ENCODE data around the gene AKT3.
"Not testable (repeated sequence)": the region's sequence is repeated elsewhere in the genome, so short reads cannot be mapped to it uniquely, and the experiment has no call there.

AKT3 gene

DNA sequence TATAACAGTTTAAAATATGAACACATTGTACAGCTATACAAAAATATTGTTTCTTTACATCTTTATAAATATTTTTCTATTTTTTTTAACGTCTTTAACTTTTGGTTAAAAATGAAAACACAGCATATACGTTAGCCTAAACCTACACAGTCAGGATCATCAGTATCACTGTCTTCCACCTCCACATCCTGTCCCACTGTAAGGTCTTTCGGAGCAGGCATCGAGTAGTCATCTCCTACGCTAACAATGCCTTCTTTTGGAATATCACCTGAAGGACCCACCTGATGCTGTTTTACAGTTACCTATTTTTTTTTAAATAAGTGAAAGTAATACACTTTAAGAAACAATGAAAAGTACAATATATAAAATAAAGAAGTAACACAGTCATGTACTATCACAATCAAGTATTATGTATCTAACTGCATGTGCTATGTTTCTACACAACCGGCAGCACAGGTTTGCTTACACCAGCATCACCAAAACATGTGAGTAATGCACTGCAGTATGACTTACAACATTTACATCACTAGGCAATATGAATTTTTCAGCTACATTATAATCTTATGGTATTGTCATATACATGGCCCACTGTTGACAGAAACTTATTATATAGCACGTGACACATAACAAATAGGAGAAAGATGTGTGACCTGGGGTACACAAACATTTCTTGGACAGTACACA, 254.4 kb downstream of the AKT3 start:
- DNase-seq, result peak in 1 of 2 experiments; percentile 10

DNA sequence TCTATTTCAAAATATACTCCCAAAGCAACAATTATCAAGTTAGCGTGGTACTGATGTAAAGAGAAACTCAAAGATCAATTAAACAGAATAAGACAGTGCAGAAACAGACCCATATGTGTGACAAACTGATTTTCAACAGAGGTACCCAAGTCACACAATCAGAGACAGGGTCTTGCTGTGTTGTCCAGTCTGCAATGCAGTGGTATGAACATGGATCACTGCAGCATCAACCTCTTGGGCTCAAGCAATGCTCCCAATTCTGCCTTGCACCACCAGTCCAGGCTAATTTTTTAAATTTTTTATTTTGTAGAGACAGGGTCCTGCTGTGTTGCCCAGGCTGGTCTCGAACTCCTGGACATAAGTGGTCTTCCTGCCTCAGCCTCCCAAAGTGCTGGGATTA, 255.6 kb downstream of the AKT3 start:
- DNase-seq, result no peak

DNA sequence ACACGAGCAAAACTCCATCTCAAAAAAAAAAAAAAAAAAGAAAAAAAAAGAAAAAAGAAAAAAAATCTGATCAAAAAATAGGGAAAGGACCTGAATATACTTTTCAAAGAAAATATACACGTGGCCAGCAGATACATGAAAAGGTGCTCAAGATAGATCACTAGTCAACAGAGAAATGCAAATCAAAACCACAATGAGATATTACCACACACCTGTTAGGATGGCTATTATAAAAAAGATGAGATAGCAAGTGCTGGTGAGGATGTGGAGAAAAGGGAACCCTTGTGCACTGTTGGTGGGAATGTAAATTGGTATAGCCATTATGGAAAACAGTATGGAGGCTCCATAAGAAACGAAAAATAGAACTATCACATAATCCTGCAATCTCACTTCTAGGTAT, 260.8 kb downstream of the AKT3 start:
- DNase-seq, result not testable (repeated sequence)

DNA sequence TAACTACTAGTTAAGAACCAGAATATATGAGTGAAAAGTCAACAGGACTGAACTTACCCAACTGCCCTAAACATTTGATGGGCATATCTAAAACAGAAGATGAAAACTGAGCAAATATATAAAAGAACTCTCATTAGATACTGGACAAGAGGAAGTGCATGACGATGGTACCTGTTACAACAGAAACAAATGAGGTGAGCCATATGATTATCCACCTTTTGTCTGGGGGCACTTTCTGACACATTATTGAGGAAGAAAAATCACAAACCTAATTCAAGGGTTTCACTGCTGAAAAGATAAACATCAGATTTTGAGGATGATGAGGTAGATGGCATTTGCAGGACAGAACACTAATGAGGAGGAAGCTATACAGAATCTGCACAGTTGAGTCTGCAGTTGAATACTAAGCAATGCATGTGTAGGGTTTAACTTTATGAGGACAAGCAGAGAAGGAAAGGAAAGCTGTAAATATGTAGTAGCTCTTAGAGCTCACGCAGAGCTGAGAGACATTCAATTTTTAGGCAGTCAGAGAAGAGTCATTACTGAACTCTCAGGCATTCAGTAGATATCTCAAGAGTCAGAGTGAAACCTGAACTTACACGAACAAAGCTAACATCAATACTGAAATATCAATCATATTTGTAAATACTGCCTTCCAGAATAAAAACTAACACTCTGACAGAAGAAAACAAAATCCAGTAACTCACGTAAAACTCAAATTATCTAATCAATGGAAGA, 262.1 kb downstream of the AKT3 start:
- no peak for DNase-seq

DNA sequence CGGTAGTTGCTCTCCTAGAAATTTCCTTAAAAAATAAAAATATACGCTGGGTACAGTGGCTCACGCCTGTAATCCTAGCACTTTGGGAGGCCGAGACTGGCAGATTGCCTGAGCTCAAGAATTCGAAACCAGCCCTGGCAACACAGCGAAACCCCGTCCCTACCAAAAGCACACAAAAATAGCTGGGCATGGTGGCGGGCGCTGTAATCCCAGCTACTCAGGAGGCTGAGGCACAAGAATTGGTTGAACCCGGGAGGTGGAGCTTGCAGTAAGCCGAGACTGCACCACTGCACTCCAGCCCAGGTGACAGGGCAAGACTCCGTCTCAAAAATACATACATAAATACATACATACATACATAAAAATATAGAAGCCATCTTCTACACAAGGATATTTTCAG, 262.8 kb downstream of the AKT3 start:
- DNase-seq, result no peak

DNA sequence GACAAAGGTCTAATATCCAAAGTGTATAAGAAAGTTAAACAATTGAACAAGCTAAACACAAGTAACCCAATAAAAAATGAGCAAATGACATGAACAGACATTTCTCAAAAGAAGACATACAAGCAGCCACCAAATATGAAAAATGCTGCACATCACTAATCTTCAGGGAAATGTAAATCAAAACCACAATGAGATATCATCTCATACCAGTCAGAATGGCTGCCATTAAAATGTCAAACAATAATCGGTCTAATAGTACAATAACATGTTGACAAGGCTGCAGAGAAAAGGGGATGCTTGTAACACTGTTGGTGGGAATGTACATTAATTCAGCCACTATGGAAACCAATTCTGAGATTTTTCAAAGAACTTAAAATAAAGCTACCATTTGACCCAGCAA, 264.1 kb downstream of the AKT3 start:
- DNase-seq, result no peak

DNA sequence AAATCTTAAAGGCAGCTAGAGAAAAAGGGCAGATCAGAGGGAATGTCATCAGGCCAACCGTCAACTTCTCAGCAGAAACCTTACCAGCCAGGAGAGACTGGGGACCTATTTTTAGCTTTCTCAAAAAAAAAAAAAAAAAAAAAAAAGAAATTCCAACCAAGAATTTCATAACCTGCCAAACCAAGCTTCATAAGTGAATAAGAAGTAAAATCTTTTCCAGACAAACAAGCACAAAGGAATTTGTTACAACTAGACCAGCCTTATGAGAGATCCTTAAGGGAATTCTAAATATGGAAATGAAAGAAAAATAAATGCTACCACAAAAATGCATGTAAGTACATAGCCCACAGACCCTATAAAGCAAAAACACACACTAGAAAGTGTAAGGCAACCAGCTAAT, 267.7 kb downstream of the AKT3 start:
- DNase-seq, result no peak

DNA sequence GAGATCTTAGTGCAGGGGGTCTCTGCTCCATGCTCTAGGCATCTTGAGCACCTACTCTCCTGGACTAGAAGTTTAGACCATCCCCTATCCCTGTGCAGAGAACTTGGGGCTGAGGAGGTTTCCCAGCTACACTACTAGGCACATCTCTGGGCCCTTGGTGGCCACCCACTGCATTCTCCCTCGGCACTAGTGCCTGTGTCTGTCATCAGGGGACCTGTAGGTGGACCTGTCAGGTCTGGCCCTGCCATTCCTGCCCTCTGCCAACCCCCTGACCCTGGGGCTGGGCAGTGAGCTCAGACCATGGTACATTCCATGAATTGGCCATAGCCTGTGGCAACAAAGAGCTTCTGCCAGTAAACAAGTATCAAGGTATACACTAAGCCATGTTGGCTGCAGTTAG, 269.1 kb downstream of the AKT3 start:
- DNase-seq, result no peak

DNA sequence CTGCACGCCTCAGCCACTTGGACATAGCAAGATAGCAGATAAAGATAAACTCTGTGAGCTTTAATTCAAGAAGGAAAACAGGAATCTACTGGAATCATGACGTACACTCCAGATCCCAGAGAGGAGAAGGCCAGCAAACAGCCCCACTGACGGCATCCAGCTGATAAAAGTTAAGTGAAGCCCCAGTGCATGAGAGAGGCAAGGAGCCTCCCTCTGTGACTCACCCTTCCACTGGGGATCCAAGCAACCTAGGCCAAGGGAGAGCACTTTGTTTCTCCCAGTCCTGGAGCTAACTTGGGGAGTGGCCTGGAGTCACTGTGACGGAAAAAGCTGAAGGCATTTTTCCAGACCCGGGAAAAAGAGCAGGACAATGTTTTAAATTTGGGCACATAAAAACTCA, 270.0 kb downstream of the AKT3 start:
- no peak for DNase-seq

DNA sequence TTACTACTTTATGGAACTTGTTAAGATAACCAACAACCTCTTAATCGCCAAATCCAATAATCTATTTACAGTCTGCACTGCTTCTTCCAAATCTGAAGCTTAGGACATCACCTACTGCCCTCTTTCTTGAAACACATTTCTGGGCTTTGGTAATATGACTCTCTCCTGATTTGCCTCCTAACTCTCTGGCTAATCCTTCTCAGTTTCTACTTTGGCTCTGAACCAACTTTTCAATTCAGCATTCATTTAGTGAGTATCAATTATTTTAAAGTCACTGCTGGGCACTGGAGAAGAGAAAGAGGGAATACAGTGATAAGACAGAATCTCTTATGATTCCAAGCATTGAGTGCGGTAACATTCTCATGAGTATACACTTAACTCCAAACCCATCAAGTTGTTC, 275.0 kb downstream of the AKT3 start:
- no peak for DNase-seq

DNA sequence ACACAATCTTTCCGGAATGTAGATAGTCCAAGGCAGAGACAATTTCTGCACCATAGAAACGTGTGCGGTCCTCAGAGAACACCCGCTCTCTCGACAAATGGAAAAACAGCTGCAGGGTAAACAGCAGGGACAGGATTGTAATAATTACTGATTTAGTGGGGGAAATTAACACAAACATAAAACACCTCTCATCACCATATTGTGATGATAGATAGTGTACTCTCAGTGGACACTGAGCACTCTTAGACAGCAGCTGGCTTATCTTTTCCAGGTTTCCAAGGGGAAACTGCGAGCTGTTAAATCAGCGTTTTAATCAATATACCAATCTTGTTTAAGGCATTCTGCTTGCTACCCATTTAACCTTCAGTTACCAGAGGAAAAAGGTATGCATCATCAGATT, 277.1 kb downstream of the AKT3 start:
- no peak for DNase-seq

DNA sequence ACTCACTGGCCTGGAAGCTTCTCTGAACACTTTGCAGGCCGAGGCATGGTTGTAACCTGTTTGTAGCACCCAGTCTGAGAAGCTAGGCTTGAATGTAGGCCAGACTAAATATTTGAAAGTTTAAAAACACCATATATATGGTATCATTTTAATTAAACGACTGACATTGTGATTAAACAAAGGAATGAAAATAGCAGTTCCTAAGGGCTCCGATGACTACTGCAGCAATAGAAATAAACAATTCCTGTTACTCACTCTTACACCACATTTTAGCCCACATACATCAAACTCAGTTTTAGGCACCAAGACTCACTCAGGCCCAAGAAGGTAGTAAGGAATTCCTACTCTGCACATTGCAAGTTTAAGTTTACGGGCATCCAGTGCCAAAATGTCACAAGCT, 281.2 kb downstream of the AKT3 start:
- no peak for DNase-seq

DNA sequence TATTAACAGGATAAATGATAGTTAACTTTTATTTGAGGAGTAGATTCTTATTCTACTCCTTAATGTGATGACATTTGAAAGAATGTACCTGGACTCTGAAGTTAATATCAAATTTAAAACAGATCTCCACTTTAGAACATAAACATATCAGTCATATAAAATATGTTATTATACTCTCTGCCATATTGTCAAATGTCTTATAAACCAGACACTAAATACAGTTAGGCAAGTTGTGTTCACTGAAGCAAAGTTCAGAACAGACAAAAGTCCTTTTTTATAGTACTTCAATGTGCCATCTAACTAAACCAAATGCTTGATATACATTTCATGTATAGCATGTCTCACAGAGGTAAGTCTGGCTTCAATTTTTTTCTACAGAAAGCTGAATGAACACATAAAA, 285.2 kb downstream of the AKT3 start:
- no peak for DNase-seq

DNA sequence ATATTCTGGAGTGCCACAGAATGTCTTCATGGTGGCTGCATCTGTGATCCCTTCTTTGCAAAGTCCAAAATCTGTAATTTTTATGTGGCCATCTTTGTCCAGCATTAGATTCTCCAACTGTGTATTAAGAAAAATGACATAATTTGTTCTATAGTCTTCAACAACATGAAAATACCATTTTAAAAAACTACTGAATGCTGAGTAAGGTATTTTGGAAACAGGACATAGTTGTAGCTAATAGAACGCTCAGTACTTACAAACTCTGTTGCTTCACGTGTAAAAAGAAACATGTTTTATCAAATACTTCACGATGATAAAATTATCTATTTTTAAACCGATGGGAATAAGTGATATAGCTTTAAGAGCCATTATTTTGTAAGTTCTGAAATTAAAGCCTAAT, 286.3 kb downstream of the AKT3 start:
- DNase-seq, result no peak

DNA sequence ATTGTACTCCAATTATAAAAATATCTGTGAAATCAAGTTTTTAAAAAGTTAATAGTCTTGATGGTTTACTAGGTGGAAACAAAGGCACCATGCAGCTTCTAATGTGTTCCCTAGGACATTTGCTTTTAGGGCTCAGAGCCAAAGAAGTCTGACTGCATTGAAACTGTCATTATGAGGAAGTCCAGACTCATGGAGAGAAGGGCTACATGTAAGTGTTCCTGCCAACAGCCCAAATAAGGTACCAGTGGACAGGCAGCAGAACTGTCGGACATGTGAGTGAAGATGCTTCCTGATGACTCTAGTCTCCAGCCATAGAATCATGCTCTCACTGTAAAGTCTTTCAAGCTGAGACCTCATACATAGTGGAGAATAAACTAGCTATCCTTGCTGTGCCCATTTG, 287.6 kb downstream of the AKT3 start:
- DNase-seq, result no peak

DNA sequence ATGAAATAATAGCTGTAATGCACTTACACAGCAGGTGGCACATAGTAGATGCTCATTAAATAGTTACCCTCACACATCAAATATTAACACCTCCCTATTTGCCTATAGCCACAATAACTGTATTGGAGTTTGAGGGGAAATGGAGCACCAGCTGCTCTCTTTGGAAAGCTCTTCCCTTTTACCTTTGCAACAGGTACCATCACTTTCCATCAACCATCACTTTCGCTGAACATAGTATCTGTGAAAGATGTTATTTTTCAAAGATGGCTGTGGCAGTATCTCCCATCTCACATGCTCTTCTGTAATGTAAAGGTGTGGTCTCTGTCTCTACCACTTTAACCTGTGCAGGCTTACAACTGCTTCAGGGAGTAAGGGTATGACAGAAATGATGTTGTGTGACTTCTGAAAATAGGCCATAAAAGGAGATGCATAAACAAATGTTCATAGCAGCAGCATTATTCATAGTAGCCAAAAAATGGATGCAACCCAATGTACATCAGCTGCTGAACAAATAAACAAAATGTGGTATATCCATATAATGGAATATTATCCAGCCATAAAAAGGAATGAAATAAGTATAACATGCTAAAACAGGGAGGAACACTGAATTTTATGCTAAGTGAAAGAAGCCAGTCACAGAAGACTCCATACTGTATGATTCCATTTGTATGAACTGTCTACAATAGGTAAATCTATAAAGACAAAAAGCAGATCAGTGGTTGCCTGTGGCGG, 288.3 kb downstream of the AKT3 start:
- no peak for DNase-seq

DNA sequence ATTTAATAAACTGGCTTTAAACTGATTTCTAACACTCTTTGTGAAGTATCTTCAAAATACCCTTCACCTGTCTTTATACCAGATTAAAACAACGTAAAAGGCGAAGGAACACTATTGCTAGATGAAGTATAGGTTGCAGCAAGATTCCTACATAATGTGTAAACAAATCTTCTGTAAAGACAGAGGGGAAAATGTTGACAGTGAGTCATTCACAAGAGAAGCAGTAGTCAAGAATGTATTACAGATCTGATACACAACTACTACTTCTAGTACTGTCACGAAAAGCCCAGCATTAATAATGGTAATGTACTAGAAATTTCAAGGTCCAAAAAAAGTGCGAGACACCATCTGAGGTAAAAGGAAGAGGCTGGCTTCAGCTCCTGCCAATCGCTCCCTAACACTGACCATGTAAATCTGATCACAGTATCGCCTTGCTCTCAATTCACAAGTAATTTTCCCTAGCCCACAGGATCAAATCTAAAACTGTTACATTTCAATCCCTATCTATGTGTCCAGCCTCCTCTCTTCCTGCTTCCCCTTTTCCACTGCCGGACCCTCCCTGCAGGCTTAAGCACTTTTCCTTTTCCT, 290.4 kb downstream of the AKT3 start:
- DNase-seq, result no peak

DNA sequence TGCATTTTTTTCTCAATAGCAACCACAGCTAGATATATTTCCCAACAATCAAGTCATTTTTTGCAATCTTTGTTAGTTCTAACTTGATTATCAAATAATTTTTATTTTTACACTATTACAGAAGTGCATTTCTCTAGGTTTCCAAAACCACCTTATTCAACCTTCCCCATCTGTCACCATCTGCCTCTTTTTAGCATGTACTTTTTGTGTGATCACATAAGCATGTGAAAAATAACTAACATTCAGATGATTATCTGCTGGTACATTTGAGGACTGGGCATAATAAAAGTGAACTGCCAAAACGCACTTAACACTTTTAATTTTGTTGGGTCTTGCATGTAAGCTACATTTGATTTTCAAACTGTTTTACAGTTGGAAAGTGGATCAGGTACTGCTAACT, 291.5 kb downstream of the AKT3 start:
- no peak for DNase-seq

DNA sequence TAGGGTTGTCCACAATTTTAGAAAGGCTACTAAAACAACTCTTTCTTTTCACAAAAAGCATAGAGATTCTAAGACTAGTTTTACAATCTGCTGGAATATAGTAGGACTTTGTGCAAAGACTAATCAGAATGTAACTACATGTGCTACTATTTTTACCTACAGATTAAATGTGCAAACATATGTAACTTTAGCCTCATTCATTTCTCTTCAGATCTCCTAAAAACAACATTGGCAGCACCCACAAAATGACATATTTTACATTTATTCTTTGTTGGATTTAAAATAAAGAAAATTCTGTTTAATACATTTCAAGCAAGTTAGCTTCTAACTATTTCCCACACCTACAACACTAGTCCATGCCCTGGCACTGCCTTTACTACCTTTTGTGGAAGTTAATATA, 292.2 kb downstream of the AKT3 start:
- DNase-seq, result no peak

DNA sequence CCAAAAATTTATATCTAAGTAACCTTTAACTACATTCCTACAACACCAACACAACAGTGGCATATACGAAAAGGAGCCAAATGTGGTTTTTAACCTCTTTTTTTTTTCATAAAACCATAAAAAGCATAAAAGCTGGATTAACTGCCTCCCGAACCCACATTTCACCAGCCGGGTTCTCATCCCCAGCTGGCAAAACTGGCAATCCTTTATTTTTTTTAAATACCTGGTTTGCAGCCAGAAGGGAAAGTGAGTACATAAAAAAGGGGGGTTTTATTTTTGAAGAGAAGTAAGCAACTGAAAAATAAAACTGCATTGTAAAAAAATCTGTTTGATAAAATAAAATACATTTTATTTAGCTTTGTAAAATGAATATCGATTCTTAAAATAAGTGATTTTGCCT, 295.4 kb downstream of the AKT3 start:
- no peak for DNase-seq

DNA sequence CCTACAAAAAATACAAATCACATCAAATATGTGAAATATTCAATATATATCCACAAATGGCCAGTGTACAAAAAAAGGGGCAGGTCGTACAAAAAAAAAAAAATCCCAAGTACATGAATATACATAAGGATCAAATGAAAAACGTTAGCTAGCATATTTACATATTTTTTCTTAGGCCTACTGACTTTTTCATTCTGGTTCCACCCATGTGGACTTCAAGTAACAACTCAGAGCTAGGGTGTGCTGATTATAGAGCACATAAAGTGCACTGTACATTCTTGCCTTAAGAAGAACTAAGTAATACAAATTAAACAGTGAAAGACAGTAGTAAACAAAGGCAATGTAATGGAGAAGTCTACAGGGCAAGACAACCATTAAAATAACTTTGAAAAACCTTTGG, 297.0 kb downstream of the AKT3 start:
- no peak for DNase-seq

DNA sequence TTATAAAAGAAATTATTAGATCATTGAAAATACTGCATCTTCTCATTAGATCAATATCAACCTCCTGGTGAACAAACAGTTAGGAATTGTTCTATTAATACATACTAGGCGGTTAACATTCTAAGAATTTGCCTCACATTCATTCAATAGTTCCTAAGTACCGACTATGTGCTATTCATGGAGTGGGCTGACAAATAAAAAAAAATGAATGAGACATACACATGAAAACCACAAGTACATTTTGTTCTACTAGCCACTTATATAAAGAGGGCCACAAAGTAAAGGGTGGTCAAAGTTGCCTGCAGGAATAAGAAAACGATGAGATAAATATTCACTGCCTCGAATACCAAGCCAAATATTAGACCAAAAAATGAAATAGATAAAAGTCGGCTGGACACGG, 299.8 kb downstream of the AKT3 start:
- DNase-seq, result no peak

DNA sequence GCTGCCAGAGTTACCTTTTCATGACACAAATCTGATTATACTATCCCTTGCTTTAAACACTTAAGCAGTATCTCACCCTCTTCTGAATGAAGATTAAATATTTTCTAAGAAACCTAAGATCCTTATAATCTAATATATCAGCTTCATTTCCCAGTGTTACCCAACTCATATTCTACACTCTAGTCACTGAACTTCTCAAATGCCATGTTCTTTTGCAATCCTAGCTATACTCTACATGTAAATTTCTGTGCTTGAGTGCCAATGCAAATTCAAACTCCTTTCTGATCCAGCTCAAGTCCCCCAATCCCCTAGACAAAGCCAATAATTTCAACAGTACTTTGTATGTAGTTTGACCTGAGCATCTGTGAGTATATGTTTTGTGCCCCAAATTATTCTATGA, 300.3 kb downstream of the AKT3 start:
- no peak for DNase-seq

DNA sequence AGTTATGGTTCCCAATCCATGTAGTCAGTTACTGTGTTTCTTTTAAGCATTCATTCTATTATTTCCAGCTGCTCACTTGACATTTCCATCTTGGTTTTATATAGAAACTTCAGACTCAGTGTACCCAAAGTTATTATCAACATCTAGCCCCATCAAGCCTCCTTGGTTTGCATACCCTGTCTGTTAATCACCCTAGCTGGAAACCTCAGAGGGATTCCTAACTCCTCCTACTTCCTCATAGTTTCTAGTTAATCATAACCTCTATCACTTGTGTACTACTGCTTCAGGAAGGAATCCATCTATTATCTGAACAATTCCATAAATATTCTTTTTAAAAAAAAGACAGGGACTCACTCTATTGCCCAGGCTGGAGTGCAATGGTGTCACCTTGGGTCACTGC, 300.9 kb downstream of the AKT3 start:
- no peak for DNase-seq
